SHP77 treated with DMSO at 0.1 percent for 48 hours (cell line): ENCODE results near the gene GPR152.

Experiments
- DNase-seq: peaks from one replicate; lab custom pipeline; 2025; lab: John Stamatoyannopoulos, UW

GPR152 gene, protein sequence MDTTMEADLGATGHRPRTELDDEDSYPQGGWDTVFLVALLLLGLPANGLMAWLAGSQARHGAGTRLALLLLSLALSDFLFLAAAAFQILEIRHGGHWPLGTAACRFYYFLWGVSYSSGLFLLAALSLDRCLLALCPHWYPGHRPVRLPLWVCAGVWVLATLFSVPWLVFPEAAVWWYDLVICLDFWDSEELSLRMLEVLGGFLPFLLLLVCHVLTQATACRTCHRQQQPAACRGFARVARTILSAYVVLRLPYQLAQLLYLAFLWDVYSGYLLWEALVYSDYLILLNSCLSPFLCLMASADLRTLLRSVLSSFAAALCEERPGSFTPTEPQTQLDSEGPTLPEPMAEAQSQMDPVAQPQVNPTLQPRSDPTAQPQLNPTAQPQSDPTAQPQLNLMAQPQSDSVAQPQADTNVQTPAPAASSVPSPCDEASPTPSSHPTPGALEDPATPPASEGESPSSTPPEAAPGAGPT

DNA sequence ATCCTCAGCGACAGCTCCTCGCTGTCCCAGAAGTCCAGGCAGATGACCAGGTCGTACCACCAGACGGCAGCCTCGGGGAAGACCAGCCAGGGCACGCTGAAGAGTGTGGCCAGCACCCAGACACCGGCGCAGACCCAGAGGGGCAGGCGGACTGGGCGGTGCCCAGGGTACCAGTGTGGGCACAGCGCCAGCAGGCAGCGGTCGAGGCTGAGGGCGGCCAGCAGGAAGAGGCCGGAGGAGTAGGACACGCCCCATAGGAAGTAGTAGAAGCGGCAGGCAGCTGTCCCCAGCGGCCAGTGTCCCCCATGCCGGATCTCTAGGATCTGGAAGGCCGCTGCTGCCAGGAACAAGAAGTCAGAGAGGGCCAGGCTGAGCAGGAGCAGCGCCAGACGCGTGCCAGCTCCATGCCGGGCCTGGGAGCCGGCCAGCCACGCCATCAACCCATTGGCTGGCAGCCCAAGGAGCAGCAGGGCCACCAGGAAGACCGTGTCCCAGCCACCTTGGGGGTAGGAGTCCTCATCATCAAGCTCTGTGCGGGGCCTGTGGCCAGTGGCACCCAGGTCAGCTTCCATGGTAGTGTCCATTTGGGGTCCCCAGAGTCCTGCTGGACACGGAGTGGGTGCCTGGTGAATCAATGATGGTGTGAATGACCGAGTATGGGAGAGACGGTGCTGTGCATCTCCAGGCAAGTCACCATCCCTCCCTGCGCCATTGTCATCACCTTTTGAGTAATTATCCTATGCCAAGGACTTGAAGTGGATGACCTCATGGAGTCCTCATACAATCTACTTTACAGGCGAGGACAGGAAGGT is at the start of gene GPR152:
TSS of gene GPR152 (minus strand) at position 589 of the 812 bp plus-strand sequence. CDS start at position 584, 5 bp downstream.
- DNase-seq, result peak; percentile 83

DNA sequence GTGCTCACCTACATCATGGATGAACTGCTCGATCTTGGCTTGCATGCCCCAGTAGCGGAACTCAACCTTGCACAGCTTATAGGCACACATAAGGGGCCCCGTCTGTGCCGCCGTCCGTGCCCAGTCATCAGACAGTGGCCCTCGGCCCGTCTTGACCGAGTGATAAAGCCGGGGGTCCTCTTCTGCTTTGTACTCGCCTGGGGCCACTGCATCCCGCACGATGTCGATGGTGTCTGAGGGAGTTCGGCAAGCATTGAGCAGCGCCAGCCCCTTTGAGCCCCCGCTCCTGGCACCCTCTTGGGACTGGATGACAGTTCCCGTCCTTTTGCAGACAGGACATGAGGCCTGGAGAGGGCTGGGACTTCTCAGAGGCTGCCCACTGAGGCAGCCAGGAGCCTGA is 49.3 kb upstream of the GPR152 start:
- DNase-seq, result no peak

DNA sequence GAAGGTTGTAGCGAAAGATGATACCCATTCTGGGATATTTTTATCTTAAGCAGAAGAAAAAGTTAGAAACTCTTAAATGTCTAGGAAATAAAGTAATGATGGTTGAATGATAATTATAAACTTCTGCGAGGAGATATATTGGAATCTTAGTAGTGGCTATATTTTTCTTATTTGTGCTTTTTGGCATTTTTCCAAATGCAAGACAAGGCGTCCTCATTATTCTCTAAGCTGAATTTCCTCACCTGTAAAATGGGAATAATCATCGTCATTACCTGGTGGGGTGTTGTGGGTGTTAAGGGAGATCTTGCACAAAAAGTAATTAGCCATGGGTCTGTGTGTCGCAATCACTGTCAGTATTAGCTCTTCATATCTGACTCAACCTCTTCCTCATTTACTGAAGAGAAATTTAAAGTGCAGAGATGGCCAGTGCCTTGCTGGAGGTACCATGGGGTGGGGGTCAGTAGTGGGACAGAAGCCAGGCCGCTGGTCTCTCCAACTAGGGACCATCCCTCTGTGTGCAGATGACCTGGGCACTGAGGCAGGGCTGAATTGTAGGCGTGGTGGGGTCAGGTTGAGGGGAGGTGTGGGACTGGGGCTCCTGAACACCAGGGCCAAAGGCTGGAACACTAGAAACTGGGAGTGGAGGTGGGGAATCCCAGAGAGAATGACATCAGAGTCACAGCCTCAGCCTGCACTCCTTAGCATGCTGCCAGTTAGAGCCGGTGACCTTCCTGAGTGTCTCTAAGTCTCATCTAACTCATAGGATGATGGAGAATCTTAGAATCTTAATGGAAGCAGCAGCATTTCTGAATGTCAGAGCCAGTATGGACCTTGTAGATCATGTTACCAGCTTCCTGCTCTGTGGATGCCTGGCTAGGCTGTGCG is 48.5 kb upstream of the GPR152 start:
- DNase-seq, result no peak

DNA sequence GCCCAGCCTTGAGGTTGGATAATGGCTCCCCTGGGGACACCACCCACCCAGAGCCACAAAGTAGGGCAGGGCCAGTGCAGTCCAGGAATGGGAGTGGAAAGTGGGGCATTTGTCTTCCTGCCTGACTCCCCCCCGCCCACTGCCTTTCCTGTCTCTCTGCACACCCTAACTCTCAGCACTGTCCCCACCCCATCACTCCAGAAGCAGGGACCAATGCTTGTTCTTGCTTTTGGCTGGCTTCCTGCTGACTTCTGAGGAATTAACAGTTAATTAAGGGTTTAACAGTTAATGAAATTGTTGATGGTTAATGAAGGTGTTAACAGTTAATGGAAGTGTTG is 47.9 kb upstream of the GPR152 start:
- DNase-seq, result no peak

DNA sequence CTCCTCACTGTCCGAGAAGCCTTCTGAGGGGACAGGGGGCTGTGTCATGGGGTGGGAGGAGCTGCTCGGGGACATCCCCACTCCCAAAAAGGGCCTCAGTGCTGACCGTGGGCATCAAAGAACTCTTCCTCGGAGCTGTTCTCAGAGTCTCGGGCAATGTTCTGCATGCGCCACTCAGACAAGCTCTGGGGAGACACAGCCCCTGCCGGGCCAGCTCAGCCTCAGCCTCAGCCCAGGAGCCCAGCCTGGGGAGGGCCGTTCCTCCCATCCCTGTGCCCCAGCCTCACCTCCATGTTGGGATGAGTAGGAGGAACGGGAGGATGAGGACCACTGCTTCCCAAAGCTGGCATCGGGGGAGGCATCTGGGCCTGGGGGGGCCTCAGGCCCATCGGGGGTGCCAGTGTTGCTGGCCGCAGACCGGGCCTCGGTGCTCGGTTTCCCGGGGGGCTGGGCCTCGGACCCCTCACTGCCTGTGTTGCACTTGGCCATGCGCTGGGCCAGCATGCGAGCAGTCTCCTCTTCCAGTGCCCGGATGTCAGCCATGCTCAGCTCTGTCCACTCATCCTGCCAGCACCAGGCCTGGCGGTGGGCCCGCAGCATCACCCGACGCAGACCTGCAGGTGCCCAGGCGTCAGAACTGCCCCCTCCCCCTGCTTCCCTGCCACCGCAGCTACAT is 47.4 kb upstream of the GPR152 start:
- no peak for DNase-seq

DNA sequence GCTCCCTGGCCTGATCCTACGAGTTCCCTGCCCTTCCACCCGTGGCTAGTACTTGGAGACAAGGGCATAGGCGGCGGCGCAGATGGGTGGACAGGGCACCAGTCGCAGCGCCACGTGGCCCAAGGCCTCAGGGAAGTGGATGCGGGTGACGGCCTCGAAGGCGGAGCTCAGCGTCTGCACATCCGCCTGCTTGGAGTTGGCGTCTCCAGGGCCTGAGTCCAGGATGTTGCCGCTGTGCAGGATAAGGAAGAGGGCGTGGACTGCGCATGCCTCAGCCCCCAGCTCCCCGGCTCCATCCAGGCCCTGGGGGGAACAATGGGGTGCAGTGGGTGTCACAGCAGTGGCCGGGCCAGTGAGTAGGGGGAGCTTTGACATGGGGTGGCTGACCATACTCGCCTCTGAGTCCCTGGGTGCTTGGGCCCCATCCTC is 46.0 kb upstream of the GPR152 start:
- DNase-seq, result no peak

DNA sequence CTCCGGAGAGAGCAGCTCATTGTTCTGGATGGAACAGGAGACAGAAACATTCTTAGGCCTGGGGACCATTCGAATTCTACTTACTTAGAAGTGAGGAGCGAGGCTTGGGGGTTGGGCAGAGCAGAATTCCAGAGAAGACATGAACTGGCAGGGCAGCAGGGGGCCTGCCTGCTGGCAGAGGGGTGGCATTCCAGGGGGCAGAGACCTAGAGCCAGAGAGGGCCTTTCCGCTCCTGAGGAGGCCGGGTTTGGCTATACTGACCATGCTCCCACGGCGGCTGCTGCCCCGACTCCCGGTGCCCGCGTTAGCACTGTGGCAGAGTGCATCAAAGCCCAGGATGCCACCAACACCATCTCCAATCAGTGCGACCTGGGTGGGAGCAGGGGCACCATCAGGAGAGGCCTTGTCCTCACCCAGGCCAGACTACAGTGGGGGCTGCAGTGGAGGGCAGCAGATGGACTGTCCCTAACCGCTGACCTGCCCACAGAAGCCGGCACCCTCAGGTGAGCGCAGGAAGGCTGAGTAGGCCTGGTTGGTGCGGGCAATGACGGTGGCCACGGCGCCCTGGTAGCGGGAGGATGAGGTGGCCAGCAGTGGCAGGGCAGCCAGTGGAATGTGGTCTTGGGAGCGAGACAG is 45.2 kb upstream of the GPR152 start:
- DNase-seq, result no peak

DNA sequence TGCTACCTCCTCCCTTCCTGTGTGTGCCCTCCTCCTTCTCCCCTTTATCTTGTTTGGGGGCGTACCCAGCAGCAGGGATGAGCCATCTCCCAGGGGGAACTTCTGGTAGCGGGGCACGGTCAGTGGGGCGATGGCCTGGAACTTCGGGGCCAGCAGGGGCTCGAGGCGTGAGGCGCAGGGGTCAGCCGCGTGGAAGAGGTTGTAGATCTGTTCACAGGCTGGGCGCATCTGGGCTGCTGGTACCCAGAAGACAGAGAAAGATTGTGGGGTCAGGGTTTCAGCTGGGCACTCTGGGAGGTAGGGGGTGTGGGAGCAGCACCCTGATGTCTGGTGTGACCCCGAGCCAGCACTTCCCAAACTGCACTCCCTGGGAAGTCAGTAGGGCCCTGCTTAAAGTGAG is 43.6 kb upstream of the GPR152 start:
- DNase-seq, result no peak

DNA sequence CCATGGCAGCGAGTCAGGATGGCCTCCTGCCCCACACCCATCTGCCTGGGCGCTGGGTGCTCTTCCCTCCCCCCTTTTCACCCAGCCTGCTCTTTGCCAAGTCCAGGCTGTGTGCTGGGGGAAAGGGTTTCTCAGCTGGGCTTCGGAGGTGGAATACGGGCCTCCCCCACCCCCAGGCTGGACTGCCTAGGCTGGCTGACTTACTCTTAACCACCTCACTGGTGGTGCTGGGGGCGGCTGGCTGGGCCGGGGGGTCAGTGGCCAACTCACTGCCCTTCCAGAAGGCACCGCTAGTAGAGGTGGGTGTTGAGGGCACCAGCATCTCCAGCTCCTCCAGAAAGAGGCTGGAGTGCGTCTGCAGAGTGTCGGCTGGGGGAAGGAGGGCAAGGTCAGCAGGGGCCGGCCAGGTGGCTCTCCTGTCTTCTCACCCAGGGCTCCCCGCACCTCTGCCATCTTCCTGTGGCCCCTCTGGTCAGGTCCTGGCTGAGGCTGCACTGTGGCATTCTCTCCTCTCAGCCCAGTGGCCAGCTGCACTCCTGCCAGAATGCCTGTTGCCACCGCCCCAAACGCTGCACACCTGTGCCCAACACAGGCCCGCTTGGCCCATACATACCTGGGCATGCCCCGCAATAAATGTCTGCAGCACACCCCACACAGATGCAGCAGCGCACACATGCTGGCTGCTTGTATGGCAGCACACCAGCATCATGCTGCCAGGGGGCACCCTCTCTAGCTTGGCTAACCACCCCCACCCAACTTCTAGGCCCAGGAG is 42.9 kb upstream of the GPR152 start:
- no peak for DNase-seq

DNA sequence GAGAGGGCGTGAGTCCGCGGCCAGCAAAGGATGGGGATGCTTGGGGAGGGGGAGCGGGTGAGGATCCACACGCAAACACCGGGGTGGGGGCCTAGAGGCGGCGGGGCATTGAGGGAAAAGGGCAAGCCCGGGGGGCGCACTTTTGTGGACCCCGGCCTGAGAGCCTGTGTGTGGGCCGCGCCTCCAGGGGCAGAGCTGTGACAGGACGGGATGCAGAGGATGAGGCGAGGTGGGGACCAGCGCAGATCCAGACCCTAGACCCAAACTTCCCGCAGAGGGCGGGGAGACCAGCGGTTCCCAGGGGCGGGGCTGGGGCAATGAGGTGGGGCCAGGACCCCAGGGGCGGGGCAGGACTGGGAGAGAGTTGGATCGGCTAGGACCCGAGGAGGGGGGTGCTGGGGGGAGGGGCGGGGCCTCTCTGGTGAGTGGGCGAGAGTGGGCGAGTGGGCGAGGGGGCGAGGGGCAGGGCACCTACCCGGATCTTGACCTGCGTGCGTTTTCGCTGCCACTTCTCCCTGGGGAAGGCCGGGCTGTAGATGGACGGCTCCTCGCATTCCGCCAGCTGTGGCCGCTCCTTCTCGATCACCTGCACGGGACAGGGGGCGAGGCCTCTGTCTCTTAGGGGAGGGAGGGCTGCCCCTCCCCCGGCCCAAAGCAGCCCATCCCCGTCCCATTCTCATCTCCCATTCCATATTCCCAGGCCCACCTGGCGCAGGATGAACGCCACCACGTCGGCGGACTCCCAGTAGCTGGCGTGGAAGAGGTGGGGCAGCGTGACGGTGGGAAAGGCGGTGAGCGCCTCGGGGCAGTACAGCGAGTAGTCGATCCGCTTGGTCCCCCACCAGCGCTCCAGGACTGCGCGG is 42.1 kb upstream of the GPR152 start:
- no peak for DNase-seq

DNA sequence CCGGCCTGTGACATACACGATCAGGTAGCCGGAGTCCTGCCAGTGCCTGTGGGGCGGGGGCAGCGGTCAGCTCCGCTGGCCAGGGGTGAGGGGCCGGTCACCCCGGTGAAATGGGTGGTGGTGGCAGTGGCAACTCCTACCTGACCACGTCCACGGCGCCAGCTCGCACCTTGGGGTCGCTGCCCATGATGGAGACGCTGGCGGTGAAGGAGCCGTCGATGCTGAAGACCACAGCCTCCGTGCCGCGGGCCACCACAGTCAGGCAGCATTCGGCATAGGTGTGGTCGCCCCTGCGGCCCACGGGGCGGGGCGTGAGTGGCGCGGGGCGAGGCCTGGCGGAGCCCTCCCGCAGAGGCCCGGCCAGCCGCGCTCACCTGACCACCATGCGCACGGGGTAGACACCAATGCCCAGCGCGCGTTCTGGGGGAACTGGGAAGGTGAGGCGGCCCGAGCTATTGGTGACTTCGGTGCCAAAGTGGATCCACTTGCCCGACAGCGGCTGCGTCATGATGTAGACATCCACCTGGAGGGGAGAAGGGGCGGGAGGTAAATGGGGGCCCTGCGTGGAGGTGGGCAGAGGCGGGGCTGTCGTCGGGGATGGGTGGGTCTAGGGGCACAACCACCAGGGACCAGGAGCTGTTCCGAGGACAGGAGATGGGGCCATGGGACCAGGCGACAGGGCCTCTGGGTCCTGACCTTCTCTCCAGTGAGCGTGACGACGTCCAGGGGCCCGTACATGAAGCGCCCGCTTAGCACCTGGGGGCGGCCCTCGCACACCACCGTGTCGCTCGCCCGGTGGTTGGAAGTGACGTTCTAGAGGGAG is 41.2 kb upstream of the GPR152 start:
- DNase-seq, result no peak

DNA sequence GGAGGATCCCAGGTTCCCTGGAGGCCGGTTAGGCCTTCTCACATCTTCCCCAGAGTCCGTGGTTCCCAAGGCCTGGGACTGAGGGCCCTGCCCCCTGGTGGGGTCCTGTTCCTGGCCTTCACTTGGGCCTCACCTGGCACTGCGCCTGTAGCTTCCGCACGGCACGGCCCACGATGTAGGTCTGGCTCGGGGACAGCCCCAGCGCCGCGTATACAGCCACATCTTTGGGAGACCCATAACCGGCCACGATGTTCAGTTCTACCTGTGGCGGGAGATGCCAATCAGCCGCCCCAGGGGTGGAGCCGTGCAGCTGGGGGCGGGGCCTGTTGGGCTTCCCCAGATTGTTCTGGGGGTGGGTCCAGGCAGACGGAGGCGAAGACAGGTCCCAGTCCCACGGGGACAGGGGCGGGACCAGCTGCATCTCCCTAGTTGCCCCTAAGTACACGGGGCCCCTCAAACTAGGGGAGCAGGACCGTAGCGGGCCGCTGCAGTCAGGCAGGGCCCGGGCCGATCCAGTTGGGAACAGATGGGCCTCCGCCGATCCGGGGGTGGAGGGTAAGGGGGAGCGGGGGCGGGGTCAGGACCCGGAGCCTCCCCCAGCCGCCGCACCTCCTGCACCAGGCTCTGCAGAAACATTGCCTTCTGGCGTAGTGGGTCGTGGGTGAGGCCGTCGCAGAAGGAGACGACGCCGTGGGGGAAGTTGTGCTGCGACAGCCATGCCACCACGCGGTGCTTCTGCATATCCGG is 40.4 kb upstream of the GPR152 start:
- DNase-seq, result no peak

DNA sequence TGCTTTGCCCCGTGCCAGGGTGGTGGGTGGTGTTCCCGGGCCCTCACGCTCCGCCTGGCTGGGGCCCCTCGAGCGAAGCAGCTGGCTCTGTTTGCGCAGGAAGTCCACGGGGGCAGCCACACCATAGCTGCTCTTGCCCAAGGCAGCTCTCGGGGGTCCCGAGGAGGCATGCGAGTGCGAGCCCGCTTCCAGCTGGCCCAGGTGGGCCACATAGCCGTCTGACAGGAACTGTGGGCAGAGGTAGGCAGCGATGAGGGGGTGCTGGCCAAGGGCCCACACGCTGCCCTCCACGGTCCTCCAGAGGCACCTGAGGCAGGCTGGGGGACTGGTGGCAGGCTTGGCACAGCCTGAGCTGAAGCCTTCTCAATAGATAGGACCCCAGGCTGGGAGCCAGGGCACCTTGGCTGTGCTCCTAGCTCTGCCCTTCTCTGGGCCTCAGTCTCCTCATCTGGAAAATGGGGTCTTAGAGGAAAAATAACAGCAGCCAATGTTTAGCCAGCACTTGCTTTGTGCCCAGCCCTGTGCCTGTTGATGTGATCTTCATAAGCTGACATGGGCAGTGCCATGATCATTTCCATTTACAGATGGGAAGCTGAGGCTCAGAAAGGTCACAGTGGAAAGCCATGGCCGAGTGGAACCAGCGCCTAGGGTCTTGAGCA is 39.7 kb upstream of the GPR152 start:
- DNase-seq, result no peak

DNA sequence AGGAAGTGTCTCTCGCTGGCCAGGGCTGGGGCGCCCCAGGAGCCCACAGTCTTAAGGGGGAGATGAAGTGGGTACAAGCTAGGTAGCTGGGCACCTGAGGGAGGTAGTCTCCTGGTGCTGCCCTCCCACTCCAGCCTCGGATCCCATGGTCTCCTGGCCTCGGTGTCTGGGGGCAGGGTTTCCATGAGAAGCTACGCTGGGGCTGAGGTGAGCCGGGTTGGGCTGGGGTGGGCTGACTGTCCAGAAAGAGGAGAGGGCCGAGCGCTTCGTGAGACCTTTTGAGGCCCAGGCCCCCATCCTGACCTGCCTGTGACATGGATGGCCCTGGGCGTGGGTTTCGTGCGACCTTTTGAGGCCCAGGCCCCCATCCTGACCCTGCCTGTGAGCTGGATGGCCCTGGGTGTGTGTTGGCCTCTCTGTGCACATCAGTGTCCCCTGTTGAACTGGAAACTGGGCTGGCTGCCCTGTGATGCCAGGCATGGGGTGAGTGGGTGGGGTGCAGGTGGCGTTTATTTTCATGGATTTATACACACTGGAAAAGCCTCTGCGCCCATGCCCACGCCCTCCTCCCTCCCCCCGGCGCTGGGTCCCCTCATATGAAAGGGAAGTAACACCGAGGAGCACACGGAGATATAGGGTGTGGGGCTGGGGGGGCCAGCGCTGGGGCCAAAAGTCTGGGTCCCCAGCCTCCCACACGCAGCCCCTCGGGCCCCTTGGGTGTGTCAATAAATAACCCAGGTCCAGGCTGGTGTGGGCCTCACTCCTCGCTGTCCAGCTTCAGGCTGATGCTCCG is 38.9 kb upstream of the GPR152 start:
- no peak for DNase-seq

DNA sequence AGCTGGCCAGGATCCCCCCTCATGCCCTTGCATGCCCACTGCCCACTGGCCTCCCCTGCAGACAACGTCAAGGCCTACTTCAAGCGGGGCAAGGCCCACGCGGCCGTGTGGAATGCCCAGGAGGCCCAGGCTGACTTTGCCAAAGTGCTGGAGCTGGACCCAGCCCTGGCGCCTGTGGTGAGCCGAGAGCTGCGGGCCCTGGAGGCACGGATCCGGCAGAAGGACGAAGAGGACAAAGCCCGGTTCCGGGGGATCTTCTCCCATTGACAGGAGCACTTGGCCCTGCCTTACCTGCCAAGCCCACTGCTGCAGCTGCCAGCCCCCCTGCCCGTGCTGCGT is 38.2 kb upstream of the GPR152 start:
- DNase-seq, result no peak

DNA sequence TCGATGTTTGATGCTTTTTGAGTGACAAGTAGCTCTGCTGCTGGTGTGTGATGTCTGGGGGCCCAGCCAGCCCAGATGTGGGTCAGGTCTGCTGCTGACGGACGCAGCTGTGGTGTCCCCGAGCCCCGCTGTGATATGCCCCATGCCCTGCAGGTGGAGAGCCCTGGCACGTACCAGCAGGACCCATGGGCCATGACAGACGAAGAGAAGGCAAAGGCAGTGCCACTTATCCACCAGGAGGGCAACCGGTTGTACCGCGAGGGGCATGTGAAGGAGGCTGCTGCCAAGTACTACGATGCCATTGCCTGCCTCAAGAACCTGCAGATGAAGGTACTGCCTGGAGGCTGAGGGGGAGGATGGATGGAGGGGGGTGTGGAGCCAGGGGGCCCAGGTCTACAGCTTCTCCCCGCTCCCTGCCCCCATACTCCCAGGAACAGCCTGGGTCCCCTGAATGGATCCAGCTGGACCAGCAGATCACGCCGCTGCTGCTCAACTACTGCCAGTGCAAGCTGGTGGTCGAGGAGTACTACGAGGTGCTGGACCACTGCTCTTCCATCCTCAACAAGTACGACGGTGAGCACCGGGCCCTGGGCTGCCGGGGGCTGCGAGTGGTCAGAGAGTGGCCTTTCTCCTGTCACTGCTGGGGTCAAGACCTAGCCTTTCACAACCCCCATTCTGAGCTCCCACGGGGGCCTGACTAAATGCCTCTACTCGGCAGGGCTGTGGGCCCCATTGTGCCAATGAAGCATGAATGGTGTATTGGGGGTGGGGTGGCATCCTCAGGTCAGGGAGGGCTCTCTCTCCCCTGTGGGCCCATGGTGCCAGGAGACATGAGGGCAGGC is 37.6 kb upstream of the GPR152 start:
- no peak for DNase-seq
